ENCODE data around the gene NUP35.

The NUP35 gene

GRCh38 chr2:183124222-183124956 lies at the start of gene NUP35:
Gene NUP35, plus strand, starts transcription at chr2:183124443. Its CDS starts 15 bp downstream, at chr2:183124458.
- peak; percentile 91 for DNase-seq

- no peak for DNase-seq
Measured at GRCh38 chr2:183078163-183078463, 46.1 kb upstream of the NUP35 start.

GRCh38 chr2:183078464-183079138 lies 45.6 kb upstream of the NUP35 start, which contains the start of gene DUSP19:
Gene DUSP19, plus strand, starts transcription at chr2:183078747. Its CDS starts 187 bp downstream, at chr2:183078934.
- peak; percentile 92 for DNase-seq

GRCh38 chr2:183079139-183079775 lies 45.0 kb upstream of the NUP35 start:
- DNase-seq, result peak; percentile 7

GRCh38 chr2:183081911-183082310 lies 42.3 kb upstream of the NUP35 start:
- no peak for DNase-seq

GRCh38 chr2:183088061-183088460 lies 36.2 kb upstream of the NUP35 start:
- no peak for DNase-seq

GRCh38 chr2:183089192-183089851 lies 34.9 kb upstream of the NUP35 start:
- no peak for DNase-seq

- DNase-seq, result no peak
Measured at GRCh38 chr2:183091318-183091953, 32.8 kb upstream of the NUP35 start.

GRCh38 chr2:183091954-183092345 lies 32.3 kb upstream of the NUP35 start:
- DNase-seq, result no peak

- peak; percentile 64 for DNase-seq
Measured at GRCh38 chr2:183093857-183094657, 30.2 kb upstream of the NUP35 start.

- DNase-seq, result no peak
Measured at GRCh38 chr2:183105402-183106134, 18.7 kb upstream of the NUP35 start.

GRCh38 chr2:183112577-183112976 lies 11.7 kb upstream of the NUP35 start:
- DNase-seq, result no peak

- DNase-seq, result no peak
Measured at GRCh38 chr2:183113630-183114029, 10.6 kb upstream of the NUP35 start.

- DNase-seq, result no peak
Measured at GRCh38 chr2:183117226-183117625, 7.0 kb upstream of the NUP35 start.

- DNase-seq, result no peak
Measured at GRCh38 chr2:183123117-183123958, 905 bp upstream of the NUP35 start.

GRCh38 chr2:183123959-183124221 lies 353 bp upstream of the NUP35 start:
- no peak for DNase-seq

GRCh38 chr2:183124957-183125255 lies 663 bp downstream of the NUP35 start:
- DNase-seq, result no peak

GRCh38 chr2:183125659-183126341 lies 1.6 kb downstream of the NUP35 start:
- no peak for DNase-seq

GRCh38 chr2:183126635-183127034 lies 2.4 kb downstream of the NUP35 start:
- DNase-seq, result no peak

GRCh38 chr2:183134016-183134415 lies 9.8 kb downstream of the NUP35 start:
- DNase-seq, result no peak
